HCT116 (cell line): ENCODE measurements around the gene G3BP1. TPM values are rescaled to one million over a fixed set of nuclear protein-coding genes. Genes with fewer than 3 reads are reported as not detected.

ENCODE experiments used
- ATAC-seq: fragments of 200-7000 bp; cut with Tn5 transposase; 2 replicates; pipeline ENCODE4 v1.9.1; 2020; ENCODE audit warnings: mild to moderate bottlenecking, moderate library complexity
- BruUV-seq: library from RNA; stranded (reverse); fragments of 400-500 nt; replicated peaks from 2 replicates; lab custom pipeline; 2021; lab: Mats Ljungman, UMichigan
- CTCF ChIA-PET: fragments of 300-600 bp; sonication (Branson Sonifier 250); formaldehyde crosslinking; loops from one replicate; lab custom pipeline; 2021; ENCODE audit warnings: antibody characterized with exemption; lab: Charles Lee
- POLR2A ChIA-PET: fragments of 300-600, 350-600 bp; sonication (Branson Sonifier 250); formaldehyde crosslinking; loops from one replicate; lab custom pipeline; 2021; ENCODE audit warnings: antibody characterized with exemption; lab: Charles Lee
- RAD21 ChIA-PET, 2 experiments: fragments of 300-600 bp; sonication (Branson Sonifier 250); formaldehyde crosslinking; loops; one replicate each; lab custom pipeline; 2023; ENCODE audit warnings: low total read pairs in 2 of 2; ENCODE audit not compliant: uncharacterized antibody in 2 of 2, unreplicated experiment in 2 of 2, low non-redundant PET in 1 of 2; lab: Charles Lee
- DNase-seq: peaks from one replicate; pipeline ENCODE4 v3.0.0-alpha.2; 2010; ENCODE audit warnings: low read depth, low spot score
- H2AFZ ChIP-seq: fragments of 200-600 bp; shearing (Covaris generic), sonication (generic); 2 replicates; pipeline ENCODE4 v1.6.1; 2017; ENCODE audit warnings: low read depth, mixed run types, mixed read lengths, antibody characterized with exemption, low read length; ENCODE audit not compliant: poor library complexity, severe bottlenecking
- H3K27ac ChIP-seq: 2 replicates; pipeline ENCODE4 v1.5.1; 2012; ENCODE audit warnings: low read depth, low read length
- H3K27me3 ChIP-seq: fragments of 200-600 bp; sonication (generic); 2 replicates; pipeline ENCODE4 v1.6.1; 2016; ENCODE audit warnings: mixed run types, low read length, mixed read lengths; ENCODE audit not compliant: insufficient read depth
- H3K36me3 ChIP-seq, 2 experiments: fragments of 200-500 bp in 1 of 2; fragments of 200-600 bp in 1 of 2; sonication (Bioruptor generic) in 1 of 2; sonication (generic) in 1 of 2; 2 replicates each; pipeline versions ENCODE4 v1.5.1 to v1.6.1; 2014 to 2016; ENCODE audit warnings: low read length in 2 of 2, inconsistent platforms in 1 of 2, mixed read lengths in 1 of 2, mixed run types in 1 of 2; ENCODE audit not compliant: insufficient read depth in 2 of 2, control insufficient read depth in 1 of 2
- H3K4me1 ChIP-seq, 2 experiments: fragments of 200-600 bp in 1 of 2; sonication (generic) in 1 of 2; 2 replicates each; pipeline versions ENCODE4 v1.5.1 to v1.6.1; 2012 to 2017; ENCODE audit warnings: low read length in 2 of 2, inconsistent platforms in 1 of 2, mild to moderate bottlenecking in 1 of 2, mixed read lengths in 1 of 2, mixed run types in 1 of 2, moderate library complexity in 1 of 2; ENCODE audit not compliant: insufficient read depth in 2 of 2, control insufficient read depth in 1 of 2
- H3K4me2 ChIP-seq: fragments of 200-600 bp; sonication (generic); 2 replicates; pipeline ENCODE4 v1.6.1; 2017; ENCODE audit warnings: mixed run types, low read length, mixed read lengths
- H3K4me3 ChIP-seq, 2 experiments: fragments of 200-600 bp in 1 of 2; sonication (generic) in 1 of 2; replicated peaks in 1 of 2; 2 replicates each; pipeline ENCODE4 v1.5.1; 2011 to 2016; ENCODE audit warnings: low read length in 2 of 2, control low read depth in 1 of 2, low read depth in 1 of 2, mild to moderate bottlenecking in 1 of 2, mixed read lengths in 1 of 2, mixed run types in 1 of 2
- H3K79me2 ChIP-seq: fragments of 200-600 bp; sonication (generic); 2 replicates; pipeline ENCODE4 v1.6.1; 2017; ENCODE audit warnings: mild to moderate bottlenecking, mixed run types, low read length, moderate library complexity, mixed read lengths; ENCODE audit not compliant: insufficient read depth
- H3K9ac ChIP-seq: fragments of 200-600 bp; sonication (generic); 2 replicates; pipeline ENCODE4 v1.6.1; 2016; ENCODE audit warnings: low read length, mixed read lengths
- H3K9me2 ChIP-seq: fragments of 200-600 bp; sonication (generic), shearing (Covaris generic); 2 replicates; pipeline ENCODE4 v1.6.1; 2017; ENCODE audit warnings: mixed run types, mild to moderate bottlenecking, moderate library complexity; ENCODE audit not compliant: insufficient read depth
- H3K9me3 ChIP-seq, 2 experiments: fragments of 200-500 bp in 1 of 2; fragments of 200-600 bp in 1 of 2; sonication (Bioruptor generic) in 1 of 2; sonication (generic) in 1 of 2; 2 replicates each; pipeline ENCODE4 v1.6.1; 2014 to 2017; ENCODE audit warnings: low read length in 2 of 2, mixed read lengths in 2 of 2, inconsistent platforms in 1 of 2, low read depth in 1 of 2, mild to moderate bottlenecking in 1 of 2, mixed run types in 1 of 2, moderate library complexity in 1 of 2; ENCODE audit not compliant: control insufficient read depth in 1 of 2, insufficient read depth in 1 of 2
- H4K20me1 ChIP-seq: fragments of 200-600 bp; sonication (generic), shearing (Covaris generic); 2 replicates; pipeline ENCODE4 v1.6.1; 2017; ENCODE audit warnings: mixed run types, mild to moderate bottlenecking, moderate library complexity; ENCODE audit not compliant: insufficient read depth
- ATF3 ChIP-seq: IDR thresholded peaks from 2 replicates; pipeline ENCODE4 v1.6.1; 2012
- CBX3 ChIP-seq: IDR thresholded peaks from 2 replicates; pipeline ENCODE4 v1.6.1; 2012; ENCODE audit warnings: low read depth
- CEBPB ChIP-seq: IDR thresholded peaks from 2 replicates; pipeline ENCODE4 v1.6.1; 2012; ENCODE audit warnings: low read depth
- CTCF ChIP-seq, 3 experiments: fragments of 200-600 bp in 1 of 3; sonication (generic) in 1 of 3; IDR thresholded peaks in 2 of 3; conservative IDR thresholded peaks in 1 of 3; 2 replicates each; pipeline ENCODE4 v1.5.1; 2012 to 2017; ENCODE audit warnings: low read depth in 2 of 3, low read length in 2 of 3, antibody characterized with exemption in 1 of 3, borderline replicate concordance in 1 of 3, control low read depth in 1 of 3, mild to moderate bottlenecking in 1 of 3, mixed read lengths in 1 of 3, mixed run types in 1 of 3, moderate library complexity in 1 of 3; ENCODE audit not compliant: insufficient read depth in 1 of 3
- EGR1 ChIP-seq: IDR thresholded peaks from 2 replicates; pipeline ENCODE4 v1.6.1; 2012; ENCODE audit warnings: low read depth
- ELF1 ChIP-seq: IDR thresholded peaks from 2 replicates; pipeline ENCODE4 v1.6.1; 2012; ENCODE audit warnings: low read depth, borderline replicate concordance
- EZH2 ChIP-seq: fragments of 200-600 bp; sonication (generic); IDR thresholded peaks from 2 replicates; pipeline ENCODE4 v1.6.1; 2017; ENCODE audit warnings: antibody characterized with exemption, mixed run types
- EZH2phosphoT487 ChIP-seq: fragments of 200-600 bp; IDR thresholded peaks from 2 replicates; pipeline ENCODE4 v1.6.1; 2018; ENCODE audit warnings: antibody characterized with exemption, borderline replicate concordance
- FOSL1 ChIP-seq: IDR thresholded peaks from 2 replicates; pipeline ENCODE4 v1.6.1; 2012; ENCODE audit warnings: low read depth
- POLR2AphosphoS5 ChIP-seq: IDR thresholded peaks from 2 replicates; pipeline ENCODE4 v1.6.1; 2011; ENCODE audit warnings: mild to moderate bottlenecking, low read depth, low read length, moderate library complexity
- RAD21 ChIP-seq: IDR thresholded peaks from 2 replicates; pipeline ENCODE4 v1.6.1; 2012; ENCODE audit warnings: low read depth, mild to moderate bottlenecking
- SIN3A ChIP-seq: IDR thresholded peaks from 2 replicates; pipeline ENCODE4 v1.6.1; 2012; ENCODE audit warnings: low read depth
- SP1 ChIP-seq: IDR thresholded peaks from 2 replicates; pipeline ENCODE4 v1.6.1; 2012; ENCODE audit warnings: low read depth
- SRF ChIP-seq: IDR thresholded peaks from 2 replicates; pipeline ENCODE4 v1.6.1; 2012; ENCODE audit warnings: low read depth
- TCF7L2 ChIP-seq: IDR thresholded peaks from 2 replicates; pipeline ENCODE4 v1.7.0; 2011; ENCODE audit warnings: borderline replicate concordance, inconsistent platforms; ENCODE audit not compliant: insufficient read depth, insufficient read length; ENCODE audit errors: extremely low read depth
- YY1 ChIP-seq: IDR thresholded peaks from 2 replicates; pipeline ENCODE4 v1.6.1; 2011; ENCODE audit warnings: low read length, low read depth, moderate library complexity, mild to moderate bottlenecking; ENCODE audit not compliant: insufficient replicate concordance; ENCODE audit errors: extremely low read depth
- ZFX ChIP-seq: fragments of 450-650 bp; IDR thresholded peaks from 2 replicates; pipeline ENCODE4 v1.6.1; 2017
- ZNF274 ChIP-seq: fragments of 200-500 bp; sonication (Bioruptor generic); IDR thresholded peaks from 2 replicates; pipeline ENCODE4 v1.6.1; 2014; ENCODE audit warnings: mild to moderate bottlenecking, low read depth, low read length, inconsistent platforms
- intact Hi-C: fragments of 100-400 bp; cut with micrococcal nuclease; formaldehyde crosslinking; loops from 2 replicates; pipeline ENCODE4 v1.10.0; 2022
- total RNA-seq: library from RNA; stranded (reverse); gene quantifications from one replicate; pipeline ENCODE4 v1.2.1, GENCODE V29; 2021; ENCODE audit not compliant: unreplicated experiment
- TF ChIP-seq, protein P1 (sequence below): IDR thresholded peaks from 2 replicates; pipeline ENCODE4 v1.6.1; 2012

G3BP1 gene
- total RNA-seq, 1 experiment from 2014 or later, result 296 TPM

- Histone ChIP-seq H3K4me1 (no peaks in the 10 kb centered on the region), H3K4me2 (no peak overlapping the region), H3K36me3 (no peaks in the 10 kb centered on the region), H3K27me3 (no peaks in the 10 kb centered on the region), H4K20me1 (no peaks in the 10 kb centered on the region), H3K79me2 (no peaks in the 10 kb centered on the region; the same call in 1 of the 2 replicates), H3K9me2 (no peaks in the 10 kb centered on the region), H3K9me3 (no peaks in the 10 kb centered on the region), H2AFZ (no peak overlapping the region)
- no peak for ATAC-seq
- DNase-seq, result no peak
- CTCF ChIA-PET, result interaction anchor here (1.4 kb wide), 2 partner anchors 24 to 113 kb away, joined by 3 to 4 read pairs; no protein-coding TSS in a partner anchor
- POLR2A ChIA-PET, result no interaction called here
- TF ChIP-seq CTCF (IDR thresholded peaks at IDR 0.05 in 2 of 3, conservative IDR thresholded peaks at IDR 0.05 in 1 of 3; ENCODE audit: borderline replicate concordance in 1 of 3, insufficient read depth in 1 of 3, low read depth in 2 of 3, low read length in 2 of 3) (no peak), POLR2AphosphoS5 (no peak), CEBPB (no peak), RAD21 (no peak), TCF7L2 (no peak), YY1 (no peak), ELF1 (no peak), ZFX (no peak), EGR1 (no peak), SIN3A (no peak), EZH2phosphoT487 (no peak), ZNF274 (no peak), EZH2 (no peak), ATF3 (no peak), CBX3 (no peak), SP1 (no peak), FOSL1 (no peak), SRF (no peak)
- TF ChIP-seq, protein P1, sequence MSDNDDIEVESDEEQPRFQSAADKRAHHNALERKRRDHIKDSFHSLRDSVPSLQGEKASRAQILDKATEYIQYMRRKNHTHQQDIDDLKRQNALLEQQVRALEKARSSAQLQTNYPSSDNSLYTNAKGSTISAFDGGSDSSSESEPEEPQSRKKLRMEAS, result no peak
- TF ChIP-seq, all 23 proteins: peak for 0
- Histone ChIP-seq H3K27ac (no peak overlapping the region), H3K9ac (no peak overlapping the region), H3K4me3 (no peak overlapping the region)
- BruUV-seq, result no TSS peak
- RAD21 ChIA-PET, result no interaction called here
- intact Hi-C loops, result no loop called here
Observed at GRCh38 chr5:151764801-151765200, 7.0 kb upstream of the G3BP1 start.
